Muscle layer of duodenum (tissue), 2 donors: ENCODE results near the gene VTI1A.
"Not testable (repeated sequence)": the region's sequence is repeated elsewhere in the genome, so short reads cannot be mapped to it uniquely, and the experiment has no call there.

Source experiments
- H3K27ac ChIP-seq: one replicate; pipeline ENCODE4 v1.7.0; 2013; ENCODE audit warnings: mild to moderate bottlenecking, low read length
- H3K27me3 ChIP-seq: one replicate; pipeline ENCODE4 v1.7.0; 2013; ENCODE audit warnings: low read depth, mild to moderate bottlenecking, control low read depth, low read length
- H3K36me3 ChIP-seq, 2 donors: one replicate each; pipeline ENCODE4 v1.7.0; 2013; ENCODE audit warnings: low read length in 2 of 2, control low read depth in 1 of 2, mild to moderate bottlenecking in 1 of 2; ENCODE audit not compliant: insufficient read depth in 2 of 2, control insufficient read depth in 1 of 2
- H3K4me1 ChIP-seq, 2 donors: one replicate each; pipeline ENCODE4 v1.7.0; 2013; ENCODE audit warnings: low read length in 2 of 2, mild to moderate bottlenecking in 2 of 2, control low read depth in 1 of 2, moderate library complexity in 1 of 2; ENCODE audit not compliant: insufficient read depth in 2 of 2, control insufficient read depth in 1 of 2
- H3K4me3 ChIP-seq, 2 donors: one replicate each; pipeline ENCODE4 v1.7.0; 2013; ENCODE audit warnings: low read length in 2 of 2, low read depth in 1 of 2, mild to moderate bottlenecking in 1 of 2
- H3K9me3 ChIP-seq, 2 donors: one replicate each; pipeline ENCODE4 v1.7.0; 2013; ENCODE audit warnings: low read length in 2 of 2, control low read depth in 1 of 2, mild to moderate bottlenecking in 1 of 2; ENCODE audit not compliant: control insufficient read depth in 1 of 2
- donor health status: healthy.

The VTI1A gene

GRCh38 chr10:112590786-112591185 lies 143.8 kb downstream of the VTI1A start:
- H3K36me3 ChIP-seq, H3K27me3 ChIP-seq, H3K4me1 ChIP-seq, H3K9me3 ChIP-seq, H3K27ac ChIP-seq, H3K4me3 ChIP-seq: not testable (repeated sequence)

- no peaks in the 10 kb centered on the region for H3K27me3 ChIP-seq
- H3K27ac ChIP-seq = no peak overlapping the region
- no peaks in the 10 kb centered on the region for H3K9me3 ChIP-seq
- H3K36me3 ChIP-seq = no peaks in the 10 kb centered on the region
- H3K4me3 ChIP-seq = no peak overlapping the region
- H3K4me1 ChIP-seq = no peaks in the 10 kb centered on the region
Observed at GRCh38 chr10:112593023-112593422, 146.0 kb downstream of the VTI1A start.

- no peak overlapping the region for H3K27ac ChIP-seq
- H3K4me1 ChIP-seq = no peaks in the 10 kb centered on the region
- H3K4me3 ChIP-seq = no peak overlapping the region
- H3K9me3 ChIP-seq = no peaks in the 10 kb centered on the region
- H3K36me3 ChIP-seq = no peaks in the 10 kb centered on the region
- no peaks in the 10 kb centered on the region for H3K27me3 ChIP-seq
Observed at GRCh38 chr10:112601214-112602090, 154.4 kb downstream of the VTI1A start.

DNA sequence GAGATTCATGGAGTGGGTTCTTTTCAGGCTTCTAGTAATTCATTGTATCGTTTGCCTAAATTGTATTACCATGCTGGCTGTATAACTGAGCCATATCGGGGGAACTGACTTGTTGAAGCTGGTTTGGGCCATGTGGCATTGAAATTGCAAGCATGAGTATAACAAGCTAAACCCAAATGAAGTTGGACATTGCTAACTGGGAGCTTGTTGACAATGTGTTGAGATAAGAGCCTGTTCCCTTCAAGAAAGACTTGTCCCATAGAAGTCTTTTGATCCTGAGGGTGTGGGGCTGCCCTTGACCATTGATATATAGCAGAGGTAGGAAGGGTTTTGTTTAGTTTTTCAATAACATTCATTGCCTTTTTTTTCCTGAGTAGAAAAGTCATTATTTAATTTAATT lies 156.0 kb downstream of the VTI1A start:
- H3K4me3 ChIP-seq = no peak overlapping the region
- no peaks in the 10 kb centered on the region for H3K27me3 ChIP-seq
- no peak overlapping the region for H3K27ac ChIP-seq
- H3K36me3 ChIP-seq = no peaks in the 10 kb centered on the region
- no peaks in the 10 kb centered on the region for H3K4me1 ChIP-seq
- no peaks in the 10 kb centered on the region for H3K9me3 ChIP-seq

DNA sequence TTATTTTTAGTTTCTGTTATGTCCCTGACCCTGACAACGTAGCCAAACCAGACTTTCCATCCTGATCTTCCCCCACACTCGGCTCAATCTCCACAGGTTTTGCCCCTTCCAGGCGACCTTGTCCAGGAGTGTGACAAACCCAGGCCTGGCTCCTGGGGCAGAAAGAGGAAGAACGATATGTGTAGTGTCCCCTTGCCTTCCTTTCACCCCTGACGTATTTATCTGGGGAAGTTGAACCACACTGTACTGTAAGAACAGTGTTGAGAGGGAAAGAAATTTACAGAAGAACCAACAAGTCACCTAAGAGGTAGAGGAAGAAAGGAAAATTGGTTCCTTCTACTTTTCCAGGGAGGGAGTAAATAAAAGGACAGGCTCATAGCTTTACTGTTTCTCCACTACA lies 158.0 kb downstream of the VTI1A start:
- Histone ChIP-seq H3K4me1 (no peaks in the 10 kb centered on the region), H3K36me3 (no peaks in the 10 kb centered on the region), H3K4me3 (no peak overlapping the region), H3K9me3 (no peaks in the 10 kb centered on the region), H3K27me3 (no peaks in the 10 kb centered on the region), H3K27ac (no peak overlapping the region)

DNA sequence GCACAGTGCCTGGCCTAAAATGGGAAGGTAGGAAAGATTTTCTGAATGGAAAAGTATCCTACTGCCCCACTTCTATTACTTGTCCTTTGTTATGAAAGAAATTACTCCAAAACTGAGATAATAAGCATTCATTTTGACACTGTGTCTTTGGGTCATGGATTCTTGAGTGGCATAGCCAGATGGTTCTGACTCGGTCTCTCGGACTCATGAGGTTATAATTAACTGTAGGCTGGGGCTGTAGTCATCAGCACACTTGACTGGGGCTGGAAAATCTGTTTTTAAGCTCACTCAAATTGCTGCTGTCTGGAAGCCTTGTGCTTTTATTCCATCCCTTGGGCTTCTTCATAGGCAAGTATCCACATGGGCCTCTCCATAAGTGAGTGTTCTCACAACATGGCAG lies 160.5 kb downstream of the VTI1A start:
- Histone ChIP-seq H3K27me3 (no peaks in the 10 kb centered on the region), H3K4me3 (no peak overlapping the region), H3K27ac (no peak overlapping the region), H3K9me3 (no peaks in the 10 kb centered on the region), H3K4me1 (no peaks in the 10 kb centered on the region), H3K36me3 (no peaks in the 10 kb centered on the region)

DNA sequence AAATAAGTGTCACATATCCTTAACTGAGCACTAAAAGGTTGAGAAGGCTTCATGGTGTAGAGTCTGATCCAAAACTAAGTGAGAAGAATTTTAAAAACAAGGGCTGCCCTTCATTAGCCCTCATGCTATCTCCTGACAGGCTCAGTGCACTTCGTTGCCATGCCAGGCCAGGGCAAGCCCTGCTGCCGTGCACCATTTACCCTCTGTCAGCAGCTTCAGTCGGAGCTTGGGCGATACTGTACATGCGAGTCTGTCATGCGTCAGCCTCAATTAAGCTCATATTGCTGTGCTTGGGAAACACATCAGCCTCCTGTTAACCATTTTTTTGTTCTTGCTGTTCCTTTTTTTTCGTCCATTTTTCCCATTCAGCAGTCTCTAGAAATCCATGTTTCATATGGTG lies 166.6 kb downstream of the VTI1A start:
- H3K27ac ChIP-seq = no peak overlapping the region
- H3K4me1 ChIP-seq = no peaks in the 10 kb centered on the region
- H3K27me3 ChIP-seq = no peaks in the 10 kb centered on the region
- peaks cover 0 to 7% of the 10 kb centered on the region in 2 donors for H3K9me3 ChIP-seq
- no peaks in the 10 kb centered on the region for H3K36me3 ChIP-seq
- no peak overlapping the region for H3K4me3 ChIP-seq

- Histone ChIP-seq H3K27me3 (no peaks in the 10 kb centered on the region), H3K4me3 (no peak overlapping the region), H3K9me3 (peaks cover 0 to 7% of the 10 kb centered on the region in 2 donors), H3K36me3 (no peaks in the 10 kb centered on the region), H3K27ac (no peak overlapping the region), H3K4me1 (no peaks in the 10 kb centered on the region)
Observed at GRCh38 chr10:112614072-112614471, 167.1 kb downstream of the VTI1A start.

- Histone ChIP-seq H3K9me3 (peaks cover 0 to 7% of the 10 kb centered on the region in 2 donors), H3K4me1 (no peaks in the 10 kb centered on the region), H3K27ac (no peak overlapping the region), H3K36me3 (no peaks in the 10 kb centered on the region), H3K4me3 (no peak overlapping the region), H3K27me3 (no peaks in the 10 kb centered on the region)
Observed at GRCh38 chr10:112614586-112614985, 167.6 kb downstream of the VTI1A start.

DNA sequence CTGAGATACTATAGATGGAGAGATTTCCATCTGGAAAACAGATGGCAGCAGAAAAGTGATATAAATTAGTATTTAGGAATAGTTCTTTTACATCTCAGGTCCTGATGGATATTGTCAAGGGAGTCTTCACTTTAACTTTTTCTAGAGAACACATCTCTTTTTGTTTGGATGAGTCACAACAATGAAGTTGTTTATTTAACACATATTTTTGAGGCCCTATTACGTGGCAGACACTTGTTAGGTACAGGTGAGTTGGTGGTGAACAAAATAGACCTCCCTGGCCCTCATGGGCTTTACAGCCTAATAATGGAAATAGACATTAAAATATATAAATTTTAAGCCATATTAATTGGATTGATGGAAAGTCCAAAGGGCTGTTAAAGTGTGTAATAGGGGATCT lies 168.3 kb downstream of the VTI1A start:
- Histone ChIP-seq H3K9me3 (peaks cover 0 to 7% of the 10 kb centered on the region in 2 donors), H3K36me3 (no peaks in the 10 kb centered on the region), H3K4me1 (no peaks in the 10 kb centered on the region), H3K27ac (no peak overlapping the region), H3K27me3 (no peaks in the 10 kb centered on the region), H3K4me3 (no peak overlapping the region)

- no peaks in the 10 kb centered on the region for H3K27me3 ChIP-seq
- no peaks in the 10 kb centered on the region for H3K36me3 ChIP-seq
- no peak overlapping the region for H3K27ac ChIP-seq
- no peaks in the 10 kb centered on the region for H3K4me1 ChIP-seq
- H3K4me3 ChIP-seq = no peak overlapping the region
- peaks cover 0 to 7% of the 10 kb centered on the region in 2 donors for H3K9me3 ChIP-seq
Observed at GRCh38 chr10:112616647-112617046, 169.6 kb downstream of the VTI1A start.

DNA sequence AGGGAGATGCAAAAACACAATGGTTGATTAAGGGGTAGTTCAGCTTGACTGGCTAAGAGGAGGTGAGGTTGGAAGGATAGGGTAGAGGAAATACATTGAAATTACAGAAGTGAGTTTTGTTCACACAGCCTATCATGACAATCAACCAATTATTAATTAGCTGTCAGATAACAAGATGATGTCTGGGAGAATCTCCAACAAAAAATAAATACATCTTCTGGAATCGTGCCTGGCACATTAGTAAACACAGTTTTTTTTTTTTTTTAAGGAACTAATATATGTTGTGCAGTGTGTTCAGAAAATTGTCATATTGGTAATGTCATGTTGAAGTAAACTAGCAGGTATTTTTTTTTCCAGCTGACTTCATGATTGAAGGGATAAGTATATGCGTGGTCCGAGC lies 171.8 kb downstream of the VTI1A start:
- peaks cover 0 to 7% of the 10 kb centered on the region in 2 donors for H3K9me3 ChIP-seq
- no peaks in the 10 kb centered on the region for H3K4me1 ChIP-seq
- no peaks in the 10 kb centered on the region for H3K27me3 ChIP-seq
- H3K4me3 ChIP-seq = no peak overlapping the region
- H3K27ac ChIP-seq = no peak overlapping the region
- H3K36me3 ChIP-seq = no peaks in the 10 kb centered on the region
